OCI-M2 (cell line): ENCODE measurements around the gene ABTB2.

Source experiments
- DNase-seq: peaks from one replicate; lab custom pipeline; 2025; ENCODE audit not compliant: unreplicated experiment; lab: John Stamatoyannopoulos, UW

Gene ABTB2

DNA sequence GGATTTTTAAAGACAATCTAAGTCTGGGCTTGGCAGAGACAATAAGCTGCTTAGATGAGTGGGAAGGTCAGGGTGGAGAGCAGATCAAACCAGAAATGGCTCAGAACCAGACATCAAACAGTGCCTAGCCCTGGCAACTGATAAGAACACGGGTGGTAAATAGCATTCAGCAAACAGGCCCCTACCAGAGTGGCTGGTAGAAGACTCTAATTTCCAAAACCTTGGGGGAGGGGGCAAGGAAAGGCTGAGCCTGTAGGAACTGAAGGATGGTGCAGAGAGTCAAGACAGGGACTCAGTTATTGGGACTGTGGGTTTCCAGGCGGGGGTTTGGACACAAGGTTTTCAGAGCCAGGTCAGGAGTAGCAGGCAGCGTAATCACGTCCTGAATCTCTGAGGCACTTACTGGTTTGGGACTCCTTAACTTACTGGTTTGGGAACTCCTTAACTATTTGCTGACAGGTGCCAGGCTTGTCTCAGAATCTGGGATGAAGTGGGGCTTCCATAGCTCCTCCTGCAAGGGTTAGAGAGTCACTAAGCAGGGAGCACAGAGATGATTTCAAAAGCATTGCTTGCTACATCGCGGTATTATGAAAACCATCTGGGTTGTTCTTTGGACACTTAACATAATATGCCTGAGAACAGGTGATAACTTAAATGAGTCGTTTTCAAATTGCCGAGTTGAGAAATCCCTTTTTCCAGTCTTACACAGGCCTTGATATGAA lies 5.7 kb upstream of the ABTB2 start:
- no peak for DNase-seq

DNA sequence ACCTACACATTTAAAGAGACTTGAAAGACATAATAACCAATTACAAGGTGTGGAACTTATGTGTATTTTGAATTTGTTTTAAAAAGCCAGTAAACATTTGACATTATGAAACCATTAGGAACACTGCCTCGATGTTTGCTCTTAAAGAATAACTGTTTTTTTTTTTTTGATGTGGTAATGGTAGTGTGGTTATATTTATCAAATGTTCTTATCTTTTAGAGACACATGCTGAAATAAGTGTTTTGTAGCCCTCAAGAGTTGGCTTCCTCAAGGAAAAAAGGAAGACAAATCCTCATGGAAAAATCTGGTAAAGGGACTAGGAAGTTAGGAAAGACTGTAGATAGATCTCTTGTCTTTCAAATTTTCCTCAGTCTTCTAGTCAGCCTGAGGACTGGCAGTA lies 2.2 kb upstream of the ABTB2 start:
- no peak for DNase-seq

DNA sequence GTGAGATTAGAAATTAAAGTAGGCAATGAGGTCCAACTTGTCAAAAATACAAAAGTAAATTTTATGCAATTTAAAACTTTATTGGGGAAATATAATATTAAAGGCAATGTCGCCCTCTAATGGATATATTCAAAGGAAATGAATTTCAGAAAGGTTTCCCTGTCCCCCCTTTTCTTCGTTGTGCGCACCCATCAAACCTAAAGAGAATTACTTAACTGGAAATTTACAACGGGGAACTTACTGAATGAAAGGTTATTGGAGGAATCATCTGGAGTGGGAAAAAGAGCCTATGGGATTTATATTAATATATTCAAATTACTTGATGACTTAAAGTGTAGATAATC lies 1.7 kb upstream of the ABTB2 start:
- DNase-seq: peak; percentile 57

DNA sequence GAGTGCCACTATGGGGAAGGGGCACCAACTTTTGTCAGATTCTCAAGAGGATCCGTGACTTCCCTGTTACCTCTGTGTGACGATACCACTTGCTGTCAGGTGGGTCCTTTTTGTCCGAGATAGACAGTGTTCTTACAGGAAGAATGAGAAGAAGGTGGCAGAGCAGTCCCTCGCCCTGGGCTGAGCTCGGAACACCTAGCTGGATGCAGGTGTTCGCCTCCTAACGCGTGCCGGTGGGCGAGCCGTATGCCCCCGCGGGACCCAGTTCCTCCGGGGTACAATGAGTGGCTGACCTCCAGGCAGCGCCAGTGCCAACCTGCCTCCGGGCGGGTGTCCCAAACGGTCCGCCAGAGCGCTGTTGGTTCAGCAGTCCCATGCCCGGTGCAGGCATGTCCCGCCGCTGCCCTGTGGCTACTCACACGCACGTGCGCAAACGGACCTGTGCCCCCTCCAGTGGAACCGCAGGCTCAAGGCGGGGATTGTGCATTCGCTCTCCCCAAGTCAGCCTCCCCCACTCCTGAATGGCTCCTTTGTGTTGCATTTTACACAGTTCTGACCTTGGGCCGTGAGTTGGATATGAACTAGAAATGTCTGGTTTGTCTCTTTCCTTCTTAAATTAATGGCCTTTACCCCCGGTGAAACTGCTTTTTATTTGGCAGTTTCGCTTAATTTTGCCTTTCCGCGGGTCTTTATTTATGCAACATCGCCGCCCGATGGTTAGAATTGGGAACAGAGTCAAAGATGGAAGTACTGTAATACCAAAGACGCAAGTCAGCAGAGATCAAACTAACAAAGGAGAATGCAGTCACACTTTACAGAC lies 1.1 kb upstream of the ABTB2 start:
- DNase-seq: no peak

DNA sequence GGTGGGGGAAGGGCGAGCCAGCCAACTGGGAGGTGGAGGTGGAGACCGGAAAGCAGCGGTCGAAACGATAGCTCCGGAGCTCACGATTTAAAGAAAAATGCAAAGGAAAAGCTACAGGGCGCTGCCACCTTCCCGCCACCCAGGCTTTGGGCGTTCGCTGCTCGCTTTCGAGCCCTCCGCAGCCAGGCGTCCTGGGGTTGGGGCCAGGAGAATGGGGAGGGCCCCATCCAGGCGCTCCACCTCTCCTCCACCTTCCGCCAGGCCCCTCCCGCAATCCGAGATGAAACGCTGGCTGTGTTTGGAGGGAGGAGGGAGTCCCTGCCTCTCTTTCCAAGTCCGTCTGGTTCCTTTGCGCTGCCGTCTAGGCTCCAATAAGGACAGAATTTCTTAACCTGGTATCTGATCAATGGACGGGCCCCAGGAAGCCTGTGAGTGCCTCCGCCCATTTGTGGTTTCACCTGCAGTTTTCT lies 483 bp upstream of the ABTB2 start:
- no peak for DNase-seq

DNA sequence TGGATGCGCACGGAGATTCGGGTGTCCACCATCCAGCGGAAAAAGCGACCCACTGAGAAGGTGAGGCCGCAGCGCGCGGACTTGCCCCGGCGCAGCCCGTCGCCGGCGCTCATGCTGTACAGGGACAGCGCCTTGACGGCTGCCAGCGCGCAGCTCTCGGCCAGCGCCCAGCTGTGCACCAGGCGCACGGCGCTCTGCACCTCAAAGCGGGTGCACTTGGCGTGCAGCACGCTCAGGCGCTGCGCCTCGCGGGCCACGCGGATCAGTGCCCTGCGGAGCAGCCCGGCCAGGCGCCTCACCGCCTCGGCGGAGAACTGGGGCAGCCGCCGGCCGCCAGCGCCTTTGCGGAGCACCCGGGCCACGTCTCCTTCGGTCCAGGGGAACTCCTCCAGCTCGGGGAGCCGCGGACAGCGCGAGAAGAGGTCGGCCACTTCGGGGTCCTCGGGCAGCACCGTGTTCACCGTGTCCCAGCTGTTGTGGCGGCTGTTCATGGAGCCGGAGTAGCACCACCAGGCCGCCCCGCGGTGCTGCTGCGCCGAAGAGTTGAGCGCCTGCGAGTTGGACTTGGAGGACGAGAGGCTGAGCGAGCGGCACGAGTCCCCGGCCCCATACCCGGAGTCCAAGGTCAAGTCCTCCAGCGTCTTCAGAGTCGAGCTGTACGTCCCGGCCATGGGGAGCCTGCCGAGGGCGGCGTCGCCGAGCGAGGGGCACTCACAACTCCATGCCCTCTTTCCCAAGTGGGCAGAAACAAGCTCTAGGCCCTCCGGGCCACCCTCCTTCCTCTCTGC lies 703 bp downstream of the ABTB2 start:
- no peak for DNase-seq

DNA sequence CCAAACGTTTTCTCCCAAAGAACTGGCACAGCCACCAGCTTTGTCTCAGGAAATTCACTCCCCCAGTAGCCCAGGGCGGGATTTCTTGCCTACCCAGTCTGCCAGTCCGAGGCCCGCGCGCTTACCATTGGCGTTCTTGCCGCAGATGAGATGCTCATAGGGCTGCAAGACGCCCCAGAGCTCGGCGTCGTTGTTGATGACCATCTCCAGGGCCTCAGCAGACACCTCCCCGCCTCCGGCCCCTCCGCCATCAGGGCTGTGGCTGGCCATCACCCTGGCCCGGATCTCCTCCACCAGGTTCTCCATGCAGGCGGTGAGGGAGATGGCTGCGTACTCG lies 1.3 kb downstream of the ABTB2 start:
- no peak for DNase-seq

DNA sequence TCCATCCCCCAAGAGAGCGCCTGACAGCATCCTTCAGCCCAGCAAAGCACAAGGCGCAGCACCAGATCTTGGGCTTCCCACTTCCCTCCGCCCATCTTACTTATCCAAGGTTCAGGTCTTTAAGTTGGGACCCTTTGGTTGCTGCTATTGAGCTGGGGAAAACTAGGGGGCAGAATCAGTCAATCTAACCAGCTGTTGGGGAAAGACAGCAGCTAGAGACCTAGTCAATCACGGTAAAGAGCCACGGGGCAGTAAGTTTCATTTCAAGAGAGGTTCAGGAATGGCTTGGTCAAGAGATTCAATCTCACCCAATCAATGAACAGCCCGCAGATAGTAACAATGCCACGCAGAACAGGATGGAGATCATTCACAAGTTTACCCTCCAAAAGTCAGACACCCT lies 1.7 kb downstream of the ABTB2 start:
- no peak for DNase-seq

DNA sequence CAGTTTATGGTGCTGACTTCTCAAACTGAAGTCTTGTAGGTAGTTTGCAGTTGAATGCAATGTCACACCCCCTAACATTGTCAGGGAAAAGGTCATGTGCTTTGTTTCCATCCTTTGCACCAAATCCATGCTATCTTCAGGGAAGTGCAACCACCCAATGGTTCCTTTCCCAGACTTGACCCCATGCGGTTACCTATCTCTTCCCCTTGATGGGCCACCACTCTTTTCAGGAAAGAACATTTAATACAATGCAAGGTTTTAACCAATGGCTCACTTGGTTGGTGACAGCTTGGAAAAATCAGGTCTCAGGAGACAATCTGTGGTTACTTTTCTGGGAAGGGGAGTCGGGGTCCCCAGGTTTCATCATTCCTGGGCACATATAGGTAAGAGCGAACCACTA lies 2.1 kb downstream of the ABTB2 start:
- DNase-seq: no peak

DNA sequence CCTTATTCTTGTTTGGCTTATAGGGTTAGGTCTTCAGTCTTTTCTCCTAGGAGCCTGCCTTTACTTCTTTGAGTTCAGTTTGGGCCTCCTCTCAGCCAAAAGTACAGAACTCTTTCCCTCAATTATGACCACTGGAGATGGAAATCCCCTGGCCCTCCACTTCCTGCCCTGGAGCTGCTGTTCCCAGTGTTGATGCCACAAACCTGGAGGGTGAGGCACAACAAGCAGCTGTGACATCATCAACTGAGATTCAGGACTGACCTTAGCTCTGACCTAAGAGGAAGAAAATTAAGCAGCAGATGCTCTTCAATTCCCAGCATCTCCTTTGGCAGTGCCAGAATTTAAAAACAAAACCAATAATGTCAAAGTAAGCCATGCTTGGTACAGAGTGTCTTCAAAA lies 3.0 kb downstream of the ABTB2 start:
- no peak for DNase-seq

DNA sequence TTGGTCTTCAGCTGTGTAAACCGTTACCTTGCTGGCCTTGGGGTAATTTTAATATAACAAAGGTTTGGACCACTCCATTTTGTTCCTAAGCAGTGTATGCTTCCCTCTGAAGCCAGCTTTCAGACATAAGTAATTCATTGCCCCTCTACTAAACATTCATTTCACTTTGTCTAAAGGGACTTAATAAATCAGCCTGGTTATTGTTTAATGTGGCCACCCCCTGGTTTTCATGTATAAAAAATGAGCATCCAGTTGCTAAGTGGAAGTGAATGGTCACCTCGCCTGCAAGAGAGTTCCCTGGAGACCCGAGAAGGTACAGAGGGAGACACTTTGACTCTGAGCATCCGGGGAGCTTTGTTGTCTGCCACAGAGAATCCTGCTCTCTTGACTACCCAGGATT lies 3.9 kb downstream of the ABTB2 start:
- no peak for DNase-seq

DNA sequence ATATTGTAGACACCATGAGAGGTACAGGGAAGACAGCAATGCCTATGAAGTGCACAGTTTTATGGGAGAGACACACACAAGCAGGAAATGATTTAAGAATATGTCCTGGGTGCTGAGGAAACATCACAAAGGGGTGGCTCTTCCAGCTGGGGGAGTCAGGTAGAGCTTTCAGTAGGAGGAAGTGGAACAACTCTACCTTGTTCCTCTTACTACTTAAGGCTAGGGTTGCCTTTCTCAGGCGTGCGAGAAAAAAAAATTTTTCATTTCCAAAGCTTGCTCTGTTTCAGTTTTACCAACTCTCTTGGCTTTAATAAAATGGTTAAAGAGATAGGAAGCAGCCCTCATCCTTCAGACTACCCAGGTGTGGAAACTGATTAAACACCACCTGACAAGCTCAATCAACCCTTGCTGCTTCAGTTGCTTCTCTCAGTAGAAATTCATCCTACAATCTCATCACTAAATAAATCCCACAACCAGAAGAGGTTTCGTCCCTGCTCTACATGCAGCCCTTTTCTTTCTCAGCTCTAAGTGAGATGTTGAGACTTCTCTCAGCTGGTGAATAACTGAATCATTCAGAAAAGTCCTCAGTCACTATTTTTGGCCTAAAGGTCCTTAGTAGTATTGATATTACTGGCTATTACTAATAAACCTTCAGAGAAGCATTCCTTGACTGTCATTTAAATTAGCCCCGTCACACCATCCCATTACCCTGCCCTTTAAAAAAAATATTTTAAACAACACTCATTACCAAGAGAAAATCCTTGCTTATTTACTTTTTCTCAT lies 5.9 kb downstream of the ABTB2 start:
- DNase-seq: no peak

DNA sequence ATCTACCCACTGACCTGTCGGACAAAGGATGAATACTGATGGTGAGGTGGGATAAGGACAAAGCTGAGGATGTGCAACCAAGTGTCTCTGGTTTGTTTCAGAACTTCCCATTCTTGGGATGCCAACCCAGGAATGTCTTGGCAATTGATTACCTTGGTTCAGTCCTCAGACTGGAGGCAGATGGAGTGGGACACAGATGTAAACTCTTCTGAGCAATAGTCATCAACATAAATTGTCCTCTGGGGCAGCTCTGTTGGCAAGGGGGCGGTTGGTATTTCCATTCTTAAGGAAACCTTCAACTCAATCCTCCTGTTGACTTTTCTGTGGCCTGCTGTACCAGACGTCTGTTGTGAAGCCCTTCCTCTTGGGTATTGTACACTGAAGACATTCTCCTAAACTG lies 6.8 kb downstream of the ABTB2 start:
- no peak for DNase-seq

DNA sequence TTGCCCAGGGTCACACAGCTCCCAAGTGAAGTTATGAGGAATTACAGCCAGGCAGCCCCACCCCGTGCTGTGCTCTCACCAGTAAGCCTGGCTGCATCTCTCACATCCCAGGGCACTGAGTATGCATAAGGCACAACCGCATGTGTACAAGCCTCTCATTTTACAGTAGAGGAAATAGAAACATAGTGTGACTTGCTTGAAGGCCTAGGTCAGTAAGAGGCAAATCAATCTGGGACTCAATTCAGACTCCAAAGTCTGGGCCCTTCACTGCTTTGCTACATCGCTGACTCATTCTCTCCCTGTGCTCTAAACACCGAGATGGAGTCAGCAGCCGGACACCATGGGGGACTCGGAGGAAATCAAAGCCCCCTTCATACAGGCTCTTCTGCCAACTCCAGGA lies 7.9 kb downstream of the ABTB2 start:
- DNase-seq: no peak

DNA sequence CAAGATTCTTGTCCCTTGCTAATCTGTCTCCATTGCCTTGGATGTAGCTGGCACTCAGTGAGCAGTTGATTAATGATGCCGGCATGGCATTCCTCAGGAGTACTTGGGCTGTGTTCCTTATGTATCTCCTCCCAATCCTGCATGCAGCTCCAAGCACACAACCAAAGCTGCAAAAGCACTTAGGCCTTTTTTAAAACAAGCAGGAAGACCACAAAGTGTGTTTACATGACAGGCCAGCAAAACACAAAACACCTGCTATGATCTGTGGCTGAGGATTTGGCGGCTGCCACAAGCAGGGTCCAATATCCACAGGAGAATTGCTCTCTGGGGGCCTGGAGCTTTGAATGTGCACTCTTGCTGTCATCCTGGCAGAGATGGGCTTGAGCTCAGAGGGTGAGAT lies 8.9 kb downstream of the ABTB2 start:
- DNase-seq: no peak

DNA sequence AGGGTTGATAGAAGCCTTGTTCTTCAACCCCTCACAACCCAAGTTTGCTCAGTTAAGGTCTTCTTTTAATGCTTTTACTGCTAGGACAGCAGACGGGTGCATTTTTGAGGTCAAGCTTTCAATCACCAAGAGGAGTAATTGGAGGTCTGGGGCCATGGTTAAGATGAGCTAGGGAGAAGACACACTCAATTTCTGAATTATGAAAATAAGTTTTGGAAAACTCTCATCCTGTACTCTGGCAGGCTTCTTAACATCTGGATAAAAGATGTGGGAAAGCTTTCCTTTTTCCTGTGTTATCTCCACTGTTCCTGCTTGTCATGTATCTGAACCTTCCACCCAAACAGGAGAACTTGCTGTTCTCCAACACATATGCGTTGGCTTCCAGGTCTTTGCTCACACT lies 9.7 kb downstream of the ABTB2 start:
- DNase-seq: no peak

DNA sequence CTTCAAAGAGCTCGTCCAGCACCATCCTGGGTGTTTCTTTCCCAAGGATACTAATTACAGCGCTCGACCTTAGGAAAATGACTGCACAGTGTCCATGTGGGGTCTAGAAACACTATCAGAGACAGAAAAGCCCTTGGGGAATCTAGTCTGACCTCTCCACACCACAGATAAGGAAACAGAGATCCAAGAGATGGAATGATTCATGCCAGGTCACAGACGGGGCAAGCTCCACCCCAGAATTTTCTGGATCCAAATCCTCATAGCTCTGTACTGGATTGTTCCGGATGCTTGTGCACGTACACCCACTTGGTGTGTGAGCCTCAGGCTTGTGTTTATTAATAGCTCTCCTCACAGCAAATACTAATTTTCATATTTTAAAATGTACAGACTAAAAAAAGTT lies 11.3 kb downstream of the ABTB2 start:
- no peak for DNase-seq

DNA sequence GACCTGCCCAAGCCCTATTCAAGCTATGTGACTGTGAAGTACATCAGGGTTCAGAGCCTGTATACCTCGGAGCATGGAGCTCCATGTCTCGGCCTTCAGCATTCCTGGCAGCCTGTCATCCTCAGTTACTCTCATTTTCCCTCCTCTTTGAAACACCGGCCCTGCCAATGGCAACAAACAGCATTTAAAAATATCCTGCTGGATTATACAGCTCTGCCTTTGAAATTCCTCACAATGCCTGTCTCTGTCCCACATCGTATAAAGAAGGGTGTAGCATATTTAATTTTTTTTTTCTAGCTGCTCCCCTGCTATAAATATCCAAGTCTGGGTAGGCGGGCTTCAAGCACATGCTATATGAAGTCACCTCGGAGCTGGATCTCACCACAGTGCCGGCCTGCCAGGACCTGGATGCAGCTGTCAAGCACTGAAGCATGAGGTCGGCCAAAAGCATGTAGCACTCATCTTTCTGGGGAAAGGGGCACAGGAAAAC lies 11.8 kb downstream of the ABTB2 start:
- DNase-seq: no peak

DNA sequence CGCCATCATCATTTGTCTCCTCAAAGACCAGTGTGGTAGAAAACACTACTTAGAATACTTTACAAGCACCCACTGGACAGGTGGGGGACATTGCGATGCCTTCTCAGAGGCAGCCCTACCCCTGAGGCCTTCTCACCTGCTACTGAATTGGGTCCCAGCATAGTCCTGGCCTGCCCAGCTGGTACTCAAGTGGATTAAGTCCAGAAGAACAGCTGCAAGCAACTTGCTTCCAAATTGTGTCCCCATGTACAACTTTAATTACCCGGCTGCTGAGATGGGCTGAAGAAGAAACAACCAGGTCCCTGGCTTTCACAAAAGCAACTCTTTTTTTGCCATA lies 12.3 kb downstream of the ABTB2 start:
- no peak for DNase-seq

DNA sequence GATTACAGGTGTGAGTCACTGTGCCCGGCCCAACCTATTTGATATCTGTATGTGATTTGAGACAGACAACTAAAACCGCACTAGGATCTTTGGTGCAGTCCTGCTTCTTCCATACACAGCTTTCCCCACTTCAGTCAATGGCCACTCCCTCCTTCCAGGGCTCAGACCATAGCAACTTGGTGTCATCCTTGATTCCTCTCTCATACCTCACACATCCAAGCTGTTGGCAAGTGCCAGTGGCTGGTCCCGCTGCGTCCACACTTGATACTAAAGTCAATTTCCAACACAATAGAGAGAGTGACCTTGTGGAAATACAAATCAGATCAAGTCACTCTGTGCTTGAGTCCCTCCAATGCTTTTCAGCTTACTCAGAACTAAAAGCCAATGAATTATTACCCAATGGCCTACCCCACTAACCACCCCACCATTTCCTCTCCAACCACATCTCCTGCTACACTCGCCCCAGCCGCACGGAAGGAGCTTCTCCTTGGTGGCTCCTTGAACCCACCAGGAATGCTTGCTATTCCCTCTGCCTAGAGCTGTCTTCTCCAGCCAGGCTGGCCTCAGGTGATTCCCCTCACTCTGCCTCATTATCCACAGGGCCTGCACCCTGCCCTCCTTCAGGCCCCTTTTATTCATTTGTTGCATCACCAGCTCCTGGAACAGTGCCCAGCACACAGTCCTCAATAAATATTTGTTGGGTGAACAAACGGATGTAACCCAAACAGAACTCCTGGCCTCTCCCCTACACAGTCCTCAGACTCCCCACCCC lies 12.9 kb downstream of the ABTB2 start:
- DNase-seq: no peak

DNA sequence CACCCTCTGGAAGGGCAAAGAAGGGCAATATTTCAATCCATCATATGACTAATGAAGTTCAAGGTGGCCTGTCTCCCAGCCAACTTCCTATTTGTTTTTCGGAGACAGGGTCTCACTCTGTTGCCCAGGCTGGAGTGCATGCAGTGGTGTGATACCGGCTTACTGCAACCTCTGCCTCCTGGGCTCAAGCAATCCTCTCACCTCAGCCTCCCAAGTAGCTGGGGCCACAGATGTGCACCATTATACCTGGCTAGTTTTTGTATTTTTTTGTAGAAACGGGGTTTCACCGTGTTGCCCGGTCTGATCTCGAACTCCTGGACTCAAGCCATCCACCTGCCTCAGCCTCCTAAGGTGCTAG lies 13.4 kb downstream of the ABTB2 start:
- no peak for DNase-seq
